Vagina (tissue), 2 donors: ENCODE data around the gene GPR158. TPM values are rescaled to one million over a fixed set of nuclear protein-coding genes. Genes with fewer than 3 reads are reported as not detected.

Source experiments
- DNase-seq, 2 donors: peaks; one replicate each; pipeline ENCODE4 v3.0.0-alpha.2; 2017; ENCODE audit errors: extremely low spot score in 2 of 2
- H3K27ac ChIP-seq: fragments of 200-600 bp; sonication (generic); one replicate; pipeline ENCODE4 v1.5.1; 2019
- H3K27me3 ChIP-seq: fragments of 200-600 bp; sonication (generic); one replicate; pipeline ENCODE4 v1.5.1; 2019
- H3K36me3 ChIP-seq, 2 donors: fragments of 200-600 bp; sonication (generic); one replicate each; pipeline ENCODE4 v1.5.1; 2017 to 2019
- H3K4me1 ChIP-seq: fragments of 200-600 bp; sonication (generic); one replicate; pipeline ENCODE4 v1.5.1; 2019
- H3K4me3 ChIP-seq, 2 donors: fragments of 200-600 bp; sonication (generic); 1 replicate in 1 of 2; 2 replicates in 1 of 2; pipeline ENCODE4 v1.5.1; 2016 to 2019
- H3K9me3 ChIP-seq: fragments of 200-600 bp; sonication (generic); one replicate; pipeline ENCODE4 v1.5.1; 2019
- POLR2A ChIP-seq, 2 donors: fragments of 450-650 bp; IDR thresholded peaks; one replicate each; pipeline ENCODE4 v1.6.1; 2017; ENCODE audit warnings: antibody characterized with exemption in 2 of 2, mild to moderate bottlenecking in 2 of 2, moderate library complexity in 2 of 2
- POLR2AphosphoS5 ChIP-seq, 2 donors: sonication (generic); formaldehyde crosslinking; IDR thresholded peaks; one replicate each; pipeline ENCODE4 v1.9.0; 2017; ENCODE audit warnings: antibody characterized with exemption in 2 of 2, mild to moderate bottlenecking in 2 of 2, low read depth in 1 of 2; ENCODE audit not compliant: insufficient read depth in 1 of 2
- intact Hi-C: fragments of 100-400 bp; cut with DNase I; formaldehyde crosslinking; loops from one replicate; pipeline ENCODE4 v1.15.1; 2023
- total RNA-seq: library from RNA; depleted of rRNA; stranded (reverse); fragments of >200 nt; gene quantifications from one replicate; pipeline ENCODE4 v1.2.3, GENCODE V29; 2016
- TF ChIP-seq, protein P1 (sequence below), 3 experiments: fragments of 450-650 bp in 2 of 3; fragments of 200-600 bp in 1 of 3; sonication (generic) in 1 of 3; IDR thresholded peaks; one replicate each; pipeline ENCODE4 v1.5.1; 2017 to 2019; ENCODE audit warnings: antibody characterized with exemption in 3 of 3, mild to moderate bottlenecking in 2 of 3, moderate library complexity in 2 of 3

GPR158 gene
- total RNA-seq, 1 donor from 2014 or later = 0.49 TPM

DNA sequence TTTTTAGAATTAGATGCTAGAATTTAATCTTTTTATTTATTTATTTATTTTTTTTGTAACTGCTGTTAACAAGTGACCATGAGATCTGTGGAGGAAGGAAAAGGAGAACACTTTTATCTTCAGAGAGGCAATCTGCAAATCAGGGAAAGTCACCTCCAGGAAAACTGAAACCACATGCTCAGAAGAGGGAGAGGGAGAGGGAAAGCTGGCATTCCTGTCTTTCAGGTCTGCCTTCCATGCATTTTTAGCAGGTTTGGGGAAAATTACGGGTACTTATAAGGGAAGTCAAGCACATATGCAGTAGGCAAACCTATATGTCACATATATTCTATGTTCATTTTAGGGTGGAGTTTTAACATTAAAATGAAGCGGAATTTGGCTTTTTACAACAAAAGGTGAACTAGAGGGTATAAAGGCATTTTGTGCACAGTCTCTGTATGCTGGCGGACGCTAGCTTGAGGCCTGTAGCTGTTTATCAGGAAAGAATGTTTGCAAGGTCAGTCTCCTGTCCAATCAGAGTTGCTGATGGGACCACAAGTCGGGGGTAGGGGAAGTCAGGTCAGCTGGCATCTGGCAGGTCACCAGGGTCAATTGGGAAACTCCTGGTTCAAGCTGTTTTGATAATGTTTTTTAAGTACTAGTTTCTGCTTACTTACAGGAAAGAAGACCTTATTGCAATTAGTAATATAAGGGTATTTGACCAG lies 333.5 kb downstream of the GPR158 start:
- Histone ChIP-seq H3K36me3 (no peaks in the 10 kb centered on the region), H3K27me3 (no peaks in the 10 kb centered on the region), H3K4me1 (no peaks in the 10 kb centered on the region), H3K27ac (no peak overlapping the region), H3K4me3 (no peak overlapping the region), H3K9me3 (no peaks in the 10 kb centered on the region)
- DNase-seq = no peak
- intact Hi-C loops = no loop called here
- TF ChIP-seq, protein P1, sequence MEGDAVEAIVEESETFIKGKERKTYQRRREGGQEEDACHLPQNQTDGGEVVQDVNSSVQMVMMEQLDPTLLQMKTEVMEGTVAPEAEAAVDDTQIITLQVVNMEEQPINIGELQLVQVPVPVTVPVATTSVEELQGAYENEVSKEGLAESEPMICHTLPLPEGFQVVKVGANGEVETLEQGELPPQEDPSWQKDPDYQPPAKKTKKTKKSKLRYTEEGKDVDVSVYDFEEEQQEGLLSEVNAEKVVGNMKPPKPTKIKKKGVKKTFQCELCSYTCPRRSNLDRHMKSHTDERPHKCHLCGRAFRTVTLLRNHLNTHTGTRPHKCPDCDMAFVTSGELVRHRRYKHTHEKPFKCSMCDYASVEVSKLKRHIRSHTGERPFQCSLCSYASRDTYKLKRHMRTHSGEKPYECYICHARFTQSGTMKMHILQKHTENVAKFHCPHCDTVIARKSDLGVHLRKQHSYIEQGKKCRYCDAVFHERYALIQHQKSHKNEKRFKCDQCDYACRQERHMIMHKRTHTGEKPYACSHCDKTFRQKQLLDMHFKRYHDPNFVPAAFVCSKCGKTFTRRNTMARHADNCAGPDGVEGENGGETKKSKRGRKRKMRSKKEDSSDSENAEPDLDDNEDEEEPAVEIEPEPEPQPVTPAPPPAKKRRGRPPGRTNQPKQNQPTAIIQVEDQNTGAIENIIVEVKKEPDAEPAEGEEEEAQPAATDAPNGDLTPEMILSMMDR (IDR thresholded peaks at IDR 0.05) = no peak
- TF ChIP-seq POLR2AphosphoS5 (IDR thresholded peaks at IDR 0.05; ENCODE audit: insufficient read depth in 1 of 2, low read depth in 1 of 2) (no peak), POLR2A (IDR thresholded peaks at IDR 0.05) (no peak)

DNA sequence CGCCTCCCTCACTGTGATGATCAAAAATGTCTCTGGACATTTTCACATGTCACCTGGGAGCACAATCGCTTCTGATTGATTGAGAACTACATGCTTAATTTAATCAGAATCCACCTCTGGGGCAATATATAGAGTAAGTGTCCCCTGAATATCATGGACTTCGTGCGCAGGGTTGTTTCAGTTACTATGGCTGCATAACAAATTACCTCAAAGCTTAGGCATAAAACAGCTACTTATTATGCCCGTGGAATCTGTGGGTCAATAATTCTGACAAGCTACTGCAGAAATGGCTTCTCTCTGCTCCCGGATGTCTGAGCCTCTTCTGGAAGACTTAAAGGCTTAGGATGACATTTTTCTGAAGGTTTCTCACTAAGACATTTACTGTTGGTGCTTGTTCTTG lies 334.4 kb downstream of the GPR158 start:
- Histone ChIP-seq H3K36me3 (no peaks in the 10 kb centered on the region), H3K4me1 (no peaks in the 10 kb centered on the region), H3K4me3 (no peak overlapping the region), H3K27ac (no peak overlapping the region), H3K9me3 (no peaks in the 10 kb centered on the region), H3K27me3 (no peaks in the 10 kb centered on the region)
- intact Hi-C loops = no loop called here
- DNase-seq = no peak
- TF ChIP-seq, protein P1 (IDR thresholded peaks at IDR 0.05) = no peak
- TF ChIP-seq POLR2AphosphoS5 (IDR thresholded peaks at IDR 0.05; ENCODE audit: insufficient read depth in 1 of 2, low read depth in 1 of 2) (no peak), POLR2A (IDR thresholded peaks at IDR 0.05) (no peak)

DNA sequence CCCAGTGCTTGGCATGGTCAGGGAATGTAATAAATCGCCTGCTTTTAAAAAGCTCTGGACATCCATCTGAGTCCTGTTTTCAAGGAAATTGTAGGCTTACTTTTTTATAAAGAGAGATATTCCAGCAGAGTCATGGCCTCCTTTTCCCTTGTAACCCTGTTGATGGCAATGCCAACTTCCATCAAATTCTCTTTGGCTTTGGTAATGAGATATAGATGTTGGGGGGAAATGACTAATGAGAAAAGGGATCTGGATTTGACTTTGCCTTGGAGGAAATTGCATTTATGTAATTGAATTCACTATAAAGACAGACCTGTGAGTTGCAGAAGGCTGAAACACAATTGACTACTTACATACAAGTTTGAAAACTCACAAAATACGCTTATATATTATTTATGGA lies 347.5 kb downstream of the GPR158 start:
- Histone ChIP-seq H3K36me3 (no peaks in the 10 kb centered on the region), H3K9me3 (no peaks in the 10 kb centered on the region), H3K4me1 (no peaks in the 10 kb centered on the region), H3K4me3 (no peak overlapping the region), H3K27ac (no peak overlapping the region), H3K27me3 (no peaks in the 10 kb centered on the region)
- intact Hi-C loops = no loop called here
- TF ChIP-seq POLR2A (IDR thresholded peaks at IDR 0.05) (no peak), POLR2AphosphoS5 (IDR thresholded peaks at IDR 0.05; ENCODE audit: insufficient read depth in 1 of 2, low read depth in 1 of 2) (no peak)
- TF ChIP-seq, protein P1 (IDR thresholded peaks at IDR 0.05) = no peak
- no peak for DNase-seq

DNA sequence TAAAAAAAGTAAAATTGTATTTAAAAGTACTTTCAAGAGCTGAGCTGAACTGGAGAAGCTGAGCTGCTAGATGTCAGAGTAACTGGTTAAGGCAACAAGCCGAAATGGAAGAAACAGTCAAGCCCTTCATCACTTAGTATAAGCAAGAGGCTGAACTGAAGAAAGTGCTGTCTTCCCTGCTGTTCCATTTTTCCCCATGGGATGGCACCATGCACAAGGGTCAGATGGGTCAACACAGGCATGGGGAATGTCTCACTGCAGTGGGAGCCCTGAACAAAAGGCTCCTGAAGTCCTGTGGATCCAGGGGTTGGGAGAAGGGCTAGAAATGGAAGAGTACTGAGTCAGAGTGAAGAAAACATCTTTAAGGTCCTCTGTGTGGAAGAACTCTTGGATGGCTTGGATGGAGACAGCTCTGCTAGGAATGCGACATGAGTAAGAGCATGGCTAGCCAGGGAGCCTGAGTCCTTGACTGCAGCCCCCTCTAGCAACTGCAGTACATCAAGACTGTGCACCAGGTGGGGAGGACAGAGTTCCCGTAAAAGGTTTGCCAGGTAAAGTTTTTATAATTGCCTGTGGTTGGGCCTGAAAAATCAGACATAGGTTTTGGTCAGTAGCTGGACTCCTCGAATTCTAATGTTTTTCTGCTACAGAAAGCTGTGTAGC lies 348.3 kb downstream of the GPR158 start:
- Histone ChIP-seq H3K27ac (no peak overlapping the region), H3K9me3 (no peaks in the 10 kb centered on the region), H3K4me1 (no peaks in the 10 kb centered on the region), H3K36me3 (no peaks in the 10 kb centered on the region), H3K27me3 (no peaks in the 10 kb centered on the region), H3K4me3 (no peak overlapping the region)
- intact Hi-C loops = no loop called here
- DNase-seq = no peak
- TF ChIP-seq POLR2AphosphoS5 (IDR thresholded peaks at IDR 0.05; ENCODE audit: insufficient read depth in 1 of 2, low read depth in 1 of 2) = no peak
- TF ChIP-seq, protein P1 (IDR thresholded peaks at IDR 0.05) = no peak
- no peak for TF ChIP-seq POLR2A (IDR thresholded peaks at IDR 0.05)

DNA sequence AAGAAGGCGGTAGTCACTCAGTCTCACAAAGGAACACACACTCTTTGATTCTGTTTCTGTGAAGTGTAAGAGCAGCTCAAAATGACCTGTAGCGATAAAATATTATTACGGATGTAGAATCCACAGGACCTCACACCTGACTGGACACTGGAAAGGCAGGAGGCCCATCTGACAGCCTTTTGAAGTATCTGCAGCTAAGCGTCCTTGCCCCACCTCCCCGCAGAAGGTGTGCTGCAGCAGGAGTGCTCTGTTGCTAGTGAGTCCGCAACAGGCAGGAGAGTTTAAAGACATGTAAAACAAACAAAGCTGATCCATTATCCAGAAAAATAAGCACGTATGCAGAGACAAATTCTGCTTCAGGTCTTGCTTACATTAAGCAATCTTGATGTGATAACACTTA lies 355.5 kb downstream of the GPR158 start:
- Histone ChIP-seq H3K4me3 (no peak overlapping the region), H3K27ac (no peak overlapping the region), H3K4me1 (no peaks in the 10 kb centered on the region), H3K27me3 (no peaks in the 10 kb centered on the region), H3K9me3 (no peaks in the 10 kb centered on the region), H3K36me3 (no peaks in the 10 kb centered on the region)
- DNase-seq = no peak
- TF ChIP-seq POLR2A (IDR thresholded peaks at IDR 0.05) (no peak), POLR2AphosphoS5 (IDR thresholded peaks at IDR 0.05; ENCODE audit: insufficient read depth in 1 of 2, low read depth in 1 of 2) (no peak)
- TF ChIP-seq, protein P1 (IDR thresholded peaks at IDR 0.05) = no peak
- intact Hi-C loops = no loop called here
